RPMI7951 (cell line): ENCODE data around the gene CHRND. TPM values are rescaled to one million over a fixed set of nuclear protein-coding genes. Genes with fewer than 3 reads are reported as not detected.

ENCODE experiments used
- DNase-seq: peaks from one replicate; pipeline ENCODE4 v3.0.0-alpha.2; 2012; ENCODE audit warnings: low read depth
- total RNA-seq: library from RNA; depleted of rRNA; stranded (reverse); fragments of >200 nt; shearing (Covaris generic); gene quantifications from 2 replicates; pipeline ENCODE4 v1.2.3, GENCODE V29; 2014

The CHRND gene
- total RNA-seq, 1 experiment from 2014 or later = not detected

- DNase-seq = peak; percentile 21
These were observed 22.8 kb upstream of the CHRND start for GRCh38 chr2:232502911-232503808.

GRCh38 chr2:232503809-232504323 is 22.1 kb upstream of the CHRND start:
- no peak for DNase-seq

GRCh38 chr2:232504438-232504837 is 21.5 kb upstream of the CHRND start:
- DNase-seq = no peak

GRCh38 chr2:232505856-232506255 is 20.1 kb upstream of the CHRND start:
- no peak for DNase-seq

GRCh38 chr2:232506709-232507108 is 19.3 kb upstream of the CHRND start:
- DNase-seq = no peak

GRCh38 chr2:232508251-232508650 is 17.7 kb upstream of the CHRND start:
- DNase-seq = no peak

GRCh38 chr2:232511336-232511890 is 14.5 kb upstream of the CHRND start:
- no peak for DNase-seq

GRCh38 chr2:232512602-232513001 is 13.4 kb upstream of the CHRND start:
- no peak for DNase-seq

GRCh38 chr2:232513353-232513752 is 12.6 kb upstream of the CHRND start:
- no peak for DNase-seq

GRCh38 chr2:232515639-232516038 is 10.3 kb upstream of the CHRND start:
- no peak for DNase-seq

- no peak for DNase-seq
These were observed 9.4 kb upstream of the CHRND start for GRCh38 chr2:232516551-232516950.

GRCh38 chr2:232518844-232519243 is 7.1 kb upstream of the CHRND start:
- DNase-seq = no peak

GRCh38 chr2:232519581-232520438 is 6.2 kb upstream of the CHRND start, which contains the start of gene PRSS56:
Gene PRSS56 (plus strand): TSS chr2:232520388. CDS start chr2:232520599, 211 bp downstream.
- no peak for DNase-seq

GRCh38 chr2:232520489-232520888 is 5.5 kb upstream of the CHRND start:
- DNase-seq = no peak

GRCh38 chr2:232521098-232521497 is 4.9 kb upstream of the CHRND start:
- no peak for DNase-seq

- no peak for DNase-seq
These were observed 3.9 kb upstream of the CHRND start for GRCh38 chr2:232521959-232522622.

- no peak for DNase-seq
These were observed 3.1 kb upstream of the CHRND start for GRCh38 chr2:232522623-232523401.

- DNase-seq = no peak
These were observed 2.6 kb upstream of the CHRND start for GRCh38 chr2:232523402-232523681.

GRCh38 chr2:232523682-232524597 is 2.0 kb upstream of the CHRND start:
- no peak for DNase-seq

GRCh38 chr2:232524771-232525170 is 1.2 kb upstream of the CHRND start:
- no peak for DNase-seq
